Adrenal gland (tissue), 12 donors: Measurements from ENCODE around the gene PKP1. TPM values are rescaled to one million over a fixed set of nuclear protein-coding genes. Genes with fewer than 3 reads are reported as not detected.

Source experiments
- DNase-seq, 7 donors: peaks; one replicate each; pipeline ENCODE4 v3.0.0-alpha.2; 2019 to 2020
- H3K27ac ChIP-seq, 5 donors: fragments of 200-600 bp; sonication (generic) in 4 of 5; 1 replicate in 3 of 5; 2 replicates in 2 of 5; pipeline versions ENCODE4 v1.5.1 to v1.8.0; 2016 to 2020; ENCODE audit warnings: mild to moderate bottlenecking in 1 of 5
- H3K27me3 ChIP-seq: fragments of 200-600 bp; 2 replicates; pipeline ENCODE4 v1.8.0; 2021
- H3K36me3 ChIP-seq, 2 donors: fragments of 200-600 bp; replicated peaks in 1 of 2; 1 replicate in 1 of 2; 2 replicates in 1 of 2; pipeline versions ENCODE4 v1.5.1 to v1.8.0; 2018 to 2022
- H3K4me1 ChIP-seq, 2 donors: fragments of 200-600 bp; replicated peaks in 1 of 2; 1 replicate in 1 of 2; 2 replicates in 1 of 2; pipeline versions ENCODE4 v1.5.1 to v1.8.0; 2018 to 2021
- H3K4me3 ChIP-seq, 4 donors: fragments of 200-600 bp; sonication (generic) in 3 of 4; one replicate each; pipeline ENCODE4 v1.5.1; 2016 to 2018
- H3K9me3 ChIP-seq, 3 donors: fragments of 200-600 bp; sonication (generic) in 1 of 3; replicated peaks in 1 of 3; 1 replicate in 2 of 3; 2 replicates in 1 of 3; pipeline versions ENCODE4 v1.5.1 to v1.8.0; 2016 to 2021
- CTCF ChIP-seq, 6 experiments: fragments of 450-650 bp in 4 of 6; fragments of 200-600 bp in 2 of 6; sonication (generic) in 1 of 6; IDR thresholded peaks; 1 replicate in 5 of 6; 2 replicates in 1 of 6; pipeline versions ENCODE4 v1.5.1 to v1.8.0; 2016 to 2021; ENCODE audit warnings: antibody characterized with exemption in 6 of 6, mild to moderate bottlenecking in 2 of 6, moderate library complexity in 1 of 6
- POLR2A ChIP-seq, 2 donors: fragments of 450-650 bp; IDR thresholded peaks; one replicate each; pipeline ENCODE4 v1.6.1; 2017; ENCODE audit warnings: antibody characterized with exemption in 2 of 2, mild to moderate bottlenecking in 2 of 2, moderate library complexity in 1 of 2
- WGBS, 4 donors: extraction: QIAGEN DNeasy Blood & Tissue Kit in 2 of 4; methylation state at CpG; one replicate each; pipeline versions ENCODE4 v1.1.5 to v1.1.7; 2013 to 2017; 5-methylcytosine and 5-hydroxymethylcytosine counted together
- intact Hi-C, 2 donors: fragments of 100-400 bp; cut with DNase I; formaldehyde crosslinking; loops; one replicate each; pipeline versions ENCODE4 v1.14.1 to v1.15.0; 2022 to 2023
- polyA plus RNA-seq, 3 donors: library from polyadenylated mRNA; stranded (reverse); fragments of 200-250 nt in 2 of 3; fragments of 350-450 nt in 1 of 3; fragmentation: Illumina TruSeq in 1 of 3; extraction: RNeasy Lipid Tissue Mini Kit (QIAGEN cat#74804) in 1 of 3; gene quantifications; one replicate each; pipeline ENCODE4 v1.2.3, GENCODE V29; 2013 to 2014
- total RNA-seq, 9 donors: library from RNA; depleted of rRNA in 4 of 9; stranded (reverse); fragments of >200 nt in 4 of 9; fragments of 120-200 nt in 1 of 9; fragmentation: NEBNext Ultra II Directional in 1 of 9; extraction: Animal tissue kit (Norgen Biotek cat#: 25700) in 1 of 9; gene quantifications; one replicate each; pipeline versions ENCODE4 v1.1.0 to v1.2.4, GENCODE V29; 2013 to 2023
- donor health status: healthy with polysubstance abuse.
- donor health status: Bipolar disorder and iron deficiency.
- donor health status: DM: yes; HTN: yes; CAD: no.
- donor health status: DM: no; HTN: no; CAD: no.
- donor health status: DM: no; HTN: no; CAD: no.
- donor health status: DM: yes; HTN: yes; CAD: no.

Gene PKP1
- total and polyA plus RNA-seq, 12 donors, result 0.06 to 0.98 (median 0.24) TPM; not detected in 2

- Histone ChIP-seq H3K4me1 (no peaks in the 10 kb centered on the region), H3K36me3 (no peaks in the 10 kb centered on the region), H3K27me3 (no peaks in the 10 kb centered on the region), H3K4me3 (no peak overlapping the region), H3K27ac (no peak overlapping the region), H3K9me3 (no peaks in the 10 kb centered on the region)
- intact Hi-C loops, result no loop called here
- DNase-seq, result no peak
- TF ChIP-seq POLR2A (IDR thresholded peaks at IDR 0.05), result no peak
- TF ChIP-seq CTCF (IDR thresholded peaks at IDR 0.05), result no peak
- 85 to 91% (median 90%) methylated on average over 6 to 12 of the region's 12 CpGs for WGBS, 4 donors
Observed at GRCh38 chr1:201322653-201323510, 39.6 kb downstream of the PKP1 start.

- WGBS, 4 donors, result 79 to 100% (median 97%) methylated on average over 4 of the region's 4 CpGs
- DNase-seq, result no peak
- Histone ChIP-seq H3K27ac (no peak overlapping the region), H3K36me3 (no peaks in the 10 kb centered on the region), H3K4me1 (no peaks in the 10 kb centered on the region), H3K27me3 (no peaks in the 10 kb centered on the region), H3K9me3 (no peaks in the 10 kb centered on the region), H3K4me3 (no peak overlapping the region)
- intact Hi-C loops, result no loop called here
- no peak for TF ChIP-seq CTCF (IDR thresholded peaks at IDR 0.05)
Observed at GRCh38 chr1:201324306-201324705, 41.0 kb downstream of the PKP1 start.

GRCh38 chr1:201324821-201325677 is 41.7 kb downstream of the PKP1 start:
- intact Hi-C loops, result no loop called here
- no peak overlapping the region for H3K27ac ChIP-seq
- H3K4me1 ChIP-seq, result no peaks in the 10 kb centered on the region
- 61 to 78% (median 72%) methylated on average over 9 to 16 of the region's 16 CpGs for WGBS, 4 donors
- no peaks in the 10 kb centered on the region for H3K9me3 ChIP-seq
- TF ChIP-seq CTCF (IDR thresholded peaks at IDR 0.05) (no peak), POLR2A (IDR thresholded peaks at IDR 0.05) (no peak)
- no peaks in the 10 kb centered on the region for H3K27me3 ChIP-seq
- H3K36me3 ChIP-seq, result no peaks in the 10 kb centered on the region
- no peak overlapping the region for H3K4me3 ChIP-seq
- no peak for DNase-seq

GRCh38 chr1:201325678-201326060 is 42.4 kb downstream of the PKP1 start:
- H3K27me3 ChIP-seq, result no peaks in the 10 kb centered on the region
- intact Hi-C loops, result no loop called here
- TF ChIP-seq CTCF (IDR thresholded peaks at IDR 0.05), result no peak
- no peak for TF ChIP-seq POLR2A (IDR thresholded peaks at IDR 0.05)
- H3K9me3 ChIP-seq, result no peaks in the 10 kb centered on the region
- H3K36me3 ChIP-seq, result no peaks in the 10 kb centered on the region
- H3K27ac ChIP-seq, result no peak overlapping the region
- WGBS, 4 donors, result 77 to 94% (median 90%) methylated on average over 6 to 8 of the region's 8 CpGs
- DNase-seq, result no peak
- no peak overlapping the region for H3K4me3 ChIP-seq
- H3K4me1 ChIP-seq, result no peaks in the 10 kb centered on the region
